Bronchial epithelial cell (primary cell): ENCODE results near the gene TAMM41. TPM values are rescaled to one million over a fixed set of nuclear protein-coding genes. Genes with fewer than 3 reads are reported as not detected.

Source experiments
- DNase-seq: peaks from one replicate; pipeline ENCODE4 v3.0.0-alpha.2; 2010; ENCODE audit warnings: low read depth
- FAIRE-seq: peaks from 2 replicates; lab custom pipeline; 2011; peaks lifted over from hg19 to GRCh38; lab: Jason Lieb, UNC
- H3K27me3 ChIP-seq: 2 replicates; pipeline ENCODE4 v1.5.1; 2011; ENCODE audit warnings: low read length; ENCODE audit not compliant: control insufficient read depth, insufficient read depth
- H3K36me3 ChIP-seq: 2 replicates; pipeline ENCODE4 v1.5.1; 2011; ENCODE audit warnings: low read length; ENCODE audit not compliant: control insufficient read depth, insufficient read depth
- H3K4me3 ChIP-seq: 2 replicates; pipeline ENCODE4 v1.5.1; 2011; ENCODE audit warnings: mild to moderate bottlenecking, low read depth, low read length, control low read depth
- CTCF ChIP-seq: IDR thresholded peaks from 2 replicates; pipeline ENCODE4 v1.5.1; 2011; ENCODE audit warnings: mild to moderate bottlenecking, moderate library complexity, low read length, control low read depth, inconsistent platforms; ENCODE audit not compliant: insufficient read depth, severe bottlenecking
- total RNA-seq: library from RNA; depleted of rRNA; stranded (reverse); fragments of >200 nt; gene quantifications from 2 replicates; pipeline ENCODE4 v1.2.1, GENCODE V29; 2014

Gene TAMM41
- total RNA-seq, 1 donor from 2014 or later, result 3.9 TPM

- Histone ChIP-seq H3K36me3 (peaks cover 6% of the 10 kb centered on the region), H3K27me3 (no peaks in the 10 kb centered on the region), H3K4me3 (no peak overlapping the region)
- DNase-seq, result peak; percentile 37
- no peak for TF ChIP-seq CTCF
- FAIRE-seq, result no peak
Measured at GRCh38 chr3:11791339-11792200, 55.1 kb downstream of the TAMM41 start.

GRCh38 chr3:11789412-11789811 is 57.3 kb downstream of the TAMM41 start:
- Histone ChIP-seq H3K36me3 (peaks cover 4% of the 10 kb centered on the region), H3K4me3 (no peak overlapping the region), H3K27me3 (no peaks in the 10 kb centered on the region)
- FAIRE-seq (no peak), DNase-seq (no peak)
- no peak for TF ChIP-seq CTCF

- no peak overlapping the region for H3K4me3 ChIP-seq
- no peak for TF ChIP-seq CTCF
- peaks cover 2% of the 10 kb centered on the region for H3K36me3 ChIP-seq
- no peak for DNase-seq
- FAIRE-seq, result no peak
- H3K27me3 ChIP-seq, result no peaks in the 10 kb centered on the region
Measured at GRCh38 chr3:11784971-11785377, 61.7 kb downstream of the TAMM41 start.

- TF ChIP-seq CTCF, result no peak
- no peak for DNase-seq
- Histone ChIP-seq H3K36me3 (no peaks in the 10 kb centered on the region), H3K27me3 (no peaks in the 10 kb centered on the region), H3K4me3 (no peak overlapping the region)
- FAIRE-seq, result no peak
Measured at GRCh38 chr3:11780341-11780740, 66.3 kb downstream of the TAMM41 start.

- H3K27me3 ChIP-seq, result no peaks in the 10 kb centered on the region
- peak; percentile 73 for FAIRE-seq
- peak; percentile 52 for DNase-seq
- no peak overlapping the region for H3K4me3 ChIP-seq
- H3K36me3 ChIP-seq, result no peaks in the 10 kb centered on the region
- TF ChIP-seq CTCF, result no peak
Measured at GRCh38 chr3:11779626-11780025, 67.1 kb downstream of the TAMM41 start.
